NCI-H1436 (cell line): Measurements from ENCODE around the gene PAFAH2.

Source experiments
- DNase-seq: peaks from one replicate; lab custom pipeline; 2025; lab: John Stamatoyannopoulos, UW

Gene PAFAH2

GRCh38 chr1:25997828-25998761, at the start of gene PAFAH2:
TSS of gene PAFAH2 (minus strand) at chr1:25998063. CDS start at chr1:25990816, 7,247 bp downstream.
- DNase-seq: peak; percentile 99

- no peak for DNase-seq
Observed at GRCh38 chr1:26047278-26047874, 49.5 kb upstream of the PAFAH2 start.

GRCh38 chr1:26046246-26047095, 48.6 kb upstream of the PAFAH2 start:
- DNase-seq: no peak

GRCh38 chr1:26045722-26046245, 47.9 kb upstream of the PAFAH2 start, which contains the start of gene SLC30A2:
TSS of gene SLC30A2 (minus strand) at chr1:26046118. CDS start at chr1:26045896, 222 bp downstream.
- no peak for DNase-seq

- no peak for DNase-seq
Observed at GRCh38 chr1:26044971-26045721, 47.3 kb upstream of the PAFAH2 start.

- DNase-seq: no peak
Observed at GRCh38 chr1:26044414-26044813, 46.6 kb upstream of the PAFAH2 start.

GRCh38 chr1:26043765-26044164, 45.9 kb upstream of the PAFAH2 start:
- no peak for DNase-seq

- no peak for DNase-seq
Observed at GRCh38 chr1:26041978-26042377, 44.1 kb upstream of the PAFAH2 start.

- DNase-seq: no peak
Observed at GRCh38 chr1:26041401-26041800, 43.5 kb upstream of the PAFAH2 start.

GRCh38 chr1:26038904-26039303, 41.0 kb upstream of the PAFAH2 start:
- no peak for DNase-seq

- no peak for DNase-seq
Observed at GRCh38 chr1:26038477-26038876, 40.6 kb upstream of the PAFAH2 start.

- no peak for DNase-seq
Observed at GRCh38 chr1:26037904-26038303, 40.0 kb upstream of the PAFAH2 start.

GRCh38 chr1:26036756-26037281, 39.0 kb upstream of the PAFAH2 start:
- DNase-seq: no peak

- DNase-seq: peak; percentile 47
Observed at GRCh38 chr1:26035959-26036755, 38.3 kb upstream of the PAFAH2 start.

GRCh38 chr1:26035203-26035958, 37.5 kb upstream of the PAFAH2 start:
- peak; percentile 94 for DNase-seq

- no peak for DNase-seq
Observed at GRCh38 chr1:26034504-26035202, 36.8 kb upstream of the PAFAH2 start.

GRCh38 chr1:26032656-26033357, 34.9 kb upstream of the PAFAH2 start:
- DNase-seq: no peak

GRCh38 chr1:26031611-26032220, 33.9 kb upstream of the PAFAH2 start:
- no peak for DNase-seq
